NB4 (cell line): ENCODE data around the gene AFF1.

Source experiments
- DNase-seq: peaks from one replicate; pipeline ENCODE4 v3.0.0; 2010; ENCODE audit warnings: low read depth
- H3K4me3 ChIP-seq: one replicate; pipeline ENCODE4 v1.5.1; 2011; ENCODE audit warnings: mild to moderate bottlenecking, low read depth, low read length, moderate library complexity
- CTCF ChIP-seq: IDR thresholded peaks from one replicate; pipeline ENCODE4 v1.5.1; 2012; ENCODE audit warnings: low read depth, low read length
- MAX ChIP-seq: IDR thresholded peaks from 2 replicates; pipeline ENCODE4 v1.6.1; 2011; ENCODE audit warnings: low read depth, low read length
- MYC ChIP-seq: IDR thresholded peaks from 2 replicates; pipeline ENCODE4 v1.6.1; 2011; ENCODE audit warnings: low read depth, low read length
- POLR2A ChIP-seq: IDR thresholded peaks from 2 replicates; pipeline ENCODE4 v1.6.1; 2011; ENCODE audit warnings: mild to moderate bottlenecking; ENCODE audit not compliant: insufficient read length; ENCODE audit errors: extremely low read depth

Gene AFF1

GRCh38 chr4:87089368-87089767 lies 154.6 kb downstream of the AFF1 start:
- no peak for TF ChIP-seq CTCF
- TF ChIP-seq POLR2A: no peak
- no peak for TF ChIP-seq MYC
- TF ChIP-seq MAX: no peak
- DNase-seq: no peak
- H3K4me3 ChIP-seq: no peak overlapping the region

GRCh38 chr4:87090305-87090704 lies 155.5 kb downstream of the AFF1 start:
- no peak overlapping the region for H3K4me3 ChIP-seq
- no peak for DNase-seq
- no peak for TF ChIP-seq CTCF
- no peak for TF ChIP-seq POLR2A
- no peak for TF ChIP-seq MAX
- TF ChIP-seq MYC: no peak

- peak; percentile 76 for DNase-seq
- no peak overlapping the region for H3K4me3 ChIP-seq
- TF ChIP-seq MYC: no peak
- no peak for TF ChIP-seq POLR2A
- no peak for TF ChIP-seq MAX
These were observed 157.8 kb downstream of the AFF1 start for GRCh38 chr4:87092389-87093141.

GRCh38 chr4:87093443-87094123 lies 158.8 kb downstream of the AFF1 start:
- H3K4me3 ChIP-seq: no peak overlapping the region
- peak; percentile 59 for TF ChIP-seq CTCF
- TF ChIP-seq MAX: peak; percentile 43; the same call in 1 of the 2 replicates
- 0 out of 2 replicates have a peak, but pooled peaks have one; percentile 21 for TF ChIP-seq MYC
- no peak for TF ChIP-seq POLR2A
- DNase-seq: peak; percentile 71

- H3K4me3 ChIP-seq: no peak overlapping the region
- no peak for DNase-seq
- TF ChIP-seq MYC: no peak
- no peak for TF ChIP-seq MAX
- no peak for TF ChIP-seq CTCF
- TF ChIP-seq POLR2A: no peak
These were observed 162.3 kb downstream of the AFF1 start for GRCh38 chr4:87097075-87097474.

- DNase-seq: no peak
- H3K4me3 ChIP-seq: no peak overlapping the region
- TF ChIP-seq CTCF (no peak), MYC (no peak), MAX (no peak), POLR2A (no peak)
These were observed 165.4 kb downstream of the AFF1 start for GRCh38 chr4:87100168-87100567.
